Suprapubic skin (tissue), 3 donors: ENCODE results near the gene TMEM94.

Experiments used
- CTCF ChIP-seq, 2 donors: fragments of 200-600 bp in 1 of 2; fragments of 450-650 bp in 1 of 2; sonication (generic) in 1 of 2; IDR thresholded peaks; one replicate each; pipeline ENCODE4 v1.5.1; 2016 to 2019; ENCODE audit warnings: antibody characterized with exemption in 2 of 2, mild to moderate bottlenecking in 1 of 2, moderate library complexity in 1 of 2
- POLR2A ChIP-seq, 2 donors: fragments of 450-650 bp; IDR thresholded peaks; one replicate each; pipeline ENCODE4 v1.6.1; 2017; ENCODE audit warnings: antibody characterized with exemption in 2 of 2, mild to moderate bottlenecking in 2 of 2, moderate library complexity in 2 of 2

GRCh38 chr17:75445296-75445695, 11.1 kb upstream of the TMEM94 start:
- TF ChIP-seq CTCF (IDR thresholded peaks at IDR 0.05) (no peak), POLR2A (IDR thresholded peaks at IDR 0.05) (no peak)
